NOMO-1 treated with DMSO at 0.1 percent for 48 hours (cell line): Measurements from ENCODE around the gene NSD1.
"Not testable (repeated sequence)": the region's sequence is repeated elsewhere in the genome, so short reads cannot be mapped to it uniquely, and the experiment has no call there.

Source experiments
- DNase-seq: peaks from one replicate; lab custom pipeline; 2025; ENCODE audit not compliant: unreplicated experiment; lab: John Stamatoyannopoulos, UW

Gene NSD1

DNA sequence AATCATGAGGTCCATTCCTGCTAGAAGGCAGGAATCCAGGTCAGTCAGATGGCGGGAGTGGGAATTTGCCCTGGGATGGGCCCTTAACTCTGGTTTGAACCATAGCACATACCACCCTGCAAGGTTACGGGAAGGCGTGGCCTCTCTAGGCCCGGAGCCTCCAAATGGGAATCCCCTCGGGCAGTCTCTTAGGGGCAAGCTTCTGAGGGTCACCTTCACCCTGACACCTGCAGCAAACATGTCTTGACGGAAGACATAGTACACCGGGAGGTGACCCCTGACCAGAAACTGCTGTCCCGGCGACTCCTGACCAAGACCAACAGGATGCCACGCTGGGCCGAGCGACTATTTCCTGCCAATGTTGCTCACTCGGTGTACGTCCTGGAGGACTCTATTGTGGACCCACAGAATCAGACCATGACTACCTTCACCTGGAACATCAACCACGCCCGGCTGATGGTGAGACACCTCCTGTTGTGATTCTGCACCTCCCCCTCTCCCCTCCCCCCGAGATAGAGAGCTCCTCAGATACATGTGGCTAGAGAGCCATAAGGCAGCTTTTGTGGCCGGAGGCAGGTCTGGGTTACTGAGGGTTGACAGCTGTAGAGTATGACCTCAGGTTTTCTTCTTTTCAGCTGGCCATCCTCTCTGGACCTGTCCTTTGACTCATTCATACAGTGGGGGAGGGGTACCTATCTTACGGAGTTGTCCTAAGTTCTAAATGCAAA is 171.0 kb downstream of the NSD1 start:
- no peak for DNase-seq

DNA sequence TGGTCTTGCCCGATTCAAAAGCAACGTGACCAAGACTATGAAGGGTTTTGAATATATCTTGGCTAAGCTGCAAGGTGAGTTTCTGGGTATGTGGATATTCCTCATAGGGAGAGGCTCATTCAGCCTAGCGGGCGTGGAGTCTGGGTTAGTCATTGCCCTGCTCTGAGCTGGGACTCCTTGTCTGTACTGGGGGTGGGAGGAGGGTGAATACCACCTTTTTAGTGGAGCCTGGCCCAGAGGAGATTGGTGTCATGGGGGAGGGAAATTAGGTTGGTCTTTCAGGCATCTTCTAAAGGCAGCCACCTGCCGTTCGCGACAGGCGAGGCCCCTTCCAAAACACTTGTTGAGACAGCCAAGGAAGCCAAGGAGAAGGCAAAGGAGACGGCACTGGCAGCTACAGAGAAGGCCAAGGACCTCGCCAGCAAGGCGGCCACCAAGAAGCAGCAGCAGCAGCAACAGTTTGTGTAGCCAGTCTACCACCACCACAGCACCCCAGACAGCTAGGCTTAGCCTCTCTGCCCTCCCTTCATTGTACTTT is 172.6 kb downstream of the NSD1 start:
- not testable (repeated sequence) for DNase-seq

DNA sequence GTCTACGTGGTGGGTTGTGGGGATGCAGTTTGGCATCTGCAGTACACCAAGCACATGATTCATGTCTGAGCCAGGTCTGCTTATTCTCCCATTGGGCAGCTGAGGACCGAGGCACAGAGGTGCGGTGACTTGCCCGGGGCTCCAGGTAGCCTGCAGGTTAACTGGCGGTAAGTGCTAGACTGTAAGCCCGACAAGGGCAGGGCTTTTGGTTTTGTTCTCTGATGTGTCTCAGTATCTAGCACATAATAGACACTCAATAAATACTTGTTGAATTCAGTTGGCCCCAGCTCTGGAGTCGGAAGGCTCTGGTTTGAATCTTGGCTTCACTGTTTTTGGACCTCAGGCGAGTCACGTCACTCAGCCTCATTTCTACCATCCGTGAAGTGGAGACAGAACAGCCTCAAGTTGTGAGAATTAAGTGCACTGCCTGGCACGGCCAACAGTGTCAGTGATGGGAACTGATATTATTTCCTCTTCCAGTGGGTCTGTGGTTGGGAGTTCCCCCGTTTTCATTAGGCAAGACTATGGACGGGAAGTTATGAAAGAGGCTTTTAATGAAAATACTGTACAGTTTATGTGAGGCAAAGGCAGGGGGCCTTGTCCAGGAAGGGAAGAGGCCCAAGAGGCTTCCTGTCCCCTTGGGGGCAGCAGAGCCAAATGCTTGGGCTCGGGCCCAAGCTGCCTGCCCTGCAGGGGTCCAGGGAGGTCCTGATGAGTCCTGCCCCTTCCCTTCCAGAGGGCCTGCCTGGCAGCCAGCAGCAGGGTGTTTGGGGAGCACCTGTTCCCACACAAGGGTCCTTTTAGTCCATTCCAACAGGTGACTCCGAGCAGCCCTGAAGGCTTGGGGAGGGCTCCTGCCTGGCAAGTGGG is 173.3 kb downstream of the NSD1 start:
- peak; percentile 99 for DNase-seq

DNA sequence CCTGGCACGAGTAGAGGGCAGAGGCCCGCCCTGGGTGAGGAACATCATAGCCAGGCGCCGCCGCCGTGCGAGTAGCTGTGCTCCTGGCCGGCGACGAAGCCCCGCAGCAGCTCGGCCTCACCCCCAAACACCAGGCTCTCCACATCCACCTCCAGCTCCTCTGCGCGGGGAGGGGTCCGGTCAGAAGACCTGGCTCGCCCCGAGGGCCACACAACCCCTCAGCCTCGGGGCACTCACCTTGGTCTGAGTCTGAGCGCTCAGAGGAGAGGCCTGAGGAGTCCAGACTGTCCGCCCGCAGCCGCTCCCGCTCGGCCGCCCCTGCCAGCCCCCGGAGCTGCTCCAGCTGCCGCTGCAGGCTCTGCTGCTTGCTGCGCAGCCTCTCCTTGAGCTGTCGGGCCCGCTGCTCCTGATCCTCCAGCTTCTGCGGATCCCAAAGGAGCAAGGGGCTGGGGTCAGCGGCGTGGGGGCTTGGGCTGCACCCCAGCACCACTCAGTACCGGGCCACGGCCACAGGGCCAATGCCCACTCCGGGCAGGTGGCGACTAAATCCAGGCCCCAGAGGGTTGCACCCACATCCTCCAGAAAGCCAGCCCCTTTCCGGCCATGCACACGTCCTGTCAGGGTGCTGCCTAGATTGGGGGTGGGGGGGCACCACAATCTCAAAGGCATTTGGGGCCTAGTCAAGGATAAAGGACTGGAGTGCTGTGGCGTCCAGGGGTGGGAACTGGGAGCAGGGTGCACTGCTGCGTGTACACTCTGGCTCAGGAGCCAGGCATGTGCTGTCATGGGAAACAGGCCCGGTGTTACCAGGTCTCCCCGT is 174.2 kb downstream of the NSD1 start:
- DNase-seq: peak; percentile 61

DNA sequence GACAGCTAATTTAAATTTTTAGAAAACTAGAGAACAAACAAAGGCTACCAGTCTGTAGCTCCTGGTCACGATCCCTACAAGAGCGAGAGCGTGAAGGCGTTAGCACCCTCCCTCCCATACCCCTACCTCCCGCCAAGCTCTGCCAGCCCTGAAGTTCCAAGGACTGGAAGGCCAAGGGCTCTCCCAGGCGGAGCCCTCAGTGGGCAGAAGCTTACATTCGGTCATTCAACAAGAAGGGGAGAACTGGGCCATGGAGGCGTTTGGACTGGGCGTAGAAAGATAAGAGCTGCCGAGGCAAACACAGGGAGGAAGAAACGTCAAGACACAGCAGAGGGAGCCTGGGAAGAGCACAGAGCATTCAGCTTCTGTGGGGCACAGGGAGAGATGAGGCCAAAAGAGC is 175.2 kb downstream of the NSD1 start:
- DNase-seq: no peak

DNA sequence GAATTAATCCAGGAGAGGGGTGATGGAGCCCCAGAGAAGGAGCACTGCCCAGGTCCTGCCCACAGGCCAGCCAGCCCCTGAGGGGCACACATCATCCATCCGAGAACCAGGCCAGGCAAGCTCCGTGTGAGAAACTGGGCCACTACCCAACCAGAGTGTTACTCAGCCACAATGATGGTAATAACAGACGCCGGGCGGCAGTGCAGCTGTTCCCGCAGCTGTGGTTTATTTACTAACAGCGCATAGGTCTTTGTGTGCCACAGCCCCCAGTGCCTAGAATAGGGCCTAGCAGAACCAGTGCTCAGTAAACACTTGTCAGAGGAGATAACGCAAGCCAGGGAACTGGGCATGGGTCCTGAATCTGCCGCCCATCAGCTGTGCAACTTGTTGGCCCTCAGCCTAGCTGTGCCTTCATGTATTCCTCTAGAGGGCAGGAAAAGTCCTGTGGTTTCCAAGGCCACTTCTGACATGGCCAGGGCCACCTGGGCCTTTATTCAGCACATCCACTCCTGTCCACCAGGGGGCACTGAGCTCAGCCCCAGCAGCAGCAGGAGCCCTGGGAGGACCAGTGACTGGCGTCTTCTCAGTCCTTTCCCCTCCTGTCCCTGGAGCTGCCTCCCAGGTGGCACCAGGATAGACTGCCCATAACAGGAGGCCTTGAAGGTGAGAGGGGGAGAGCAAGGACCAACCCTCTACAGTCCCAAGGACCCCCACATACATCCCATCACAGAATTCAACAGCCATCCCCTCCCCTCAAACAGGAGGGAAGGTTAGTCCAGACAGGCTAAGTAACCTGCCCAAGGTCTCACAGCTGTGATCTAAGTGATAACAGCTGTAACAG is 176.0 kb downstream of the NSD1 start:
- peak; percentile 37 for DNase-seq

DNA sequence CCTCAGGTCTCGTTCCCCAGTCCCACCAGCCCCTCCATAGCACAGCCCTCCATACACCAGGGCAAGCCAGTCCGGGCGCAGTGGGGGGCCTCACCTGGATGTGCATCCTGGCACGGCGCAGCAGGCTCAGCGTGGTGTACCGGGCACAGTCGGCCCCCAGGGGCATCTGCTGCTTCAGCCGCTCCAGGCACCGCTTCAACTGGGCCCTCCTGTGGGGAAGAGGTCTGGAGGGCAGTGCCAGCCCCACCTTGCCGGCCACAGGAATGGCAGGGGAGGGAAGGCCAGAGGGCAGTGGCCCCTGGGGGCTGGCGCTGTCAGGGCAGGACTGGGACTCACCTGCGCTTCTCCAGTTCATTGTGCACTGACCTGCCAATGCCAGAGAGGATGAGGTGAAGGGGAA is 176.8 kb downstream of the NSD1 start:
- no peak for DNase-seq

DNA sequence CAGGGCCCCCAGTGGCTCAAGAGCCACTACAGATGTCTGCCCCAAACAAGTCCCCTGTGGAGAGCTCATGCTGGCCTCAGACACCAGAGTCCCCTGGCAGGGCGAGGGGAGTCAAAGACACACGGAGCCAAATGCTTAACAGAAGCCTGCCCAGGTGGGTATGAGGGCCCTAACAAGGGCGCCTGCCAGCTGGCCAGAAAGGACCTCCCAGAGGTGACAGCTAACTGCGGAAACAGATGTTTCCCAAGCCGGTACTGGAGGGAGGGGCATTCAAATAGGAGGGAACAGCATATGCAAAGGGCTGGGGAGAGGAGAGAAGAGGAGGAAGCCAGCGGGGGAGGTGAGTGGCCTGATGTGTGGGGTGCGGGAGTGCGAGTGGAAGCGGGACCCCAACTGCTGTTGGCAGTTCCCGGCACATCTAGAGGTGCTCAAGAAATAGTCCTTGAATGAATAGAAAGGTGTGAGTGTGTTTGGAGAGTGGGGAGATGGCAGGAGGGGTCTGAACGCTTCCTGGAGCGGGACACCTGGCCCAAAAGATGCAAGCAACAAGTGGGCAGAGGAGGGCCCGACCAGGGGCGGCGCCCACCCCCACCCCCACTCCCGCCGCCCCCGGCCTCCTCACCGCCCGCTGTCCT is 177.3 kb downstream of the NSD1 start:
- peak; percentile 76 for DNase-seq

DNA sequence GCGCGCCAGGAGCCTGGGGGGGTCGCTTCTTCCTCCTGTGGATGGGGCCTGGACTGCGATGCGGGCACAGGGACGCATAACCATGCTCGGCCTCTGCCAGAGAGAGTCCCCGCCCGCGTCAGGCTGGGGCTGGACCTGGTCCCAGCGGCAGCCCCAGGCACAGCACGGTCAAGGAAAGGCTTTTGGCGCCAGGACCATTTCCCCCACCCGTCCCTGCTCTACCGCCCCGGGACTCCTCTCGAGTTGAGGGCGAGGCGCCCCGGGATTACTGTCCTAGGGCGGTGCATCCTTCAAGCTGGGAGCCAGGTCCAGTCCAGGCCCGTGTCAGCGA is 177.8 kb downstream of the NSD1 start:
- DNase-seq: no peak

DNA sequence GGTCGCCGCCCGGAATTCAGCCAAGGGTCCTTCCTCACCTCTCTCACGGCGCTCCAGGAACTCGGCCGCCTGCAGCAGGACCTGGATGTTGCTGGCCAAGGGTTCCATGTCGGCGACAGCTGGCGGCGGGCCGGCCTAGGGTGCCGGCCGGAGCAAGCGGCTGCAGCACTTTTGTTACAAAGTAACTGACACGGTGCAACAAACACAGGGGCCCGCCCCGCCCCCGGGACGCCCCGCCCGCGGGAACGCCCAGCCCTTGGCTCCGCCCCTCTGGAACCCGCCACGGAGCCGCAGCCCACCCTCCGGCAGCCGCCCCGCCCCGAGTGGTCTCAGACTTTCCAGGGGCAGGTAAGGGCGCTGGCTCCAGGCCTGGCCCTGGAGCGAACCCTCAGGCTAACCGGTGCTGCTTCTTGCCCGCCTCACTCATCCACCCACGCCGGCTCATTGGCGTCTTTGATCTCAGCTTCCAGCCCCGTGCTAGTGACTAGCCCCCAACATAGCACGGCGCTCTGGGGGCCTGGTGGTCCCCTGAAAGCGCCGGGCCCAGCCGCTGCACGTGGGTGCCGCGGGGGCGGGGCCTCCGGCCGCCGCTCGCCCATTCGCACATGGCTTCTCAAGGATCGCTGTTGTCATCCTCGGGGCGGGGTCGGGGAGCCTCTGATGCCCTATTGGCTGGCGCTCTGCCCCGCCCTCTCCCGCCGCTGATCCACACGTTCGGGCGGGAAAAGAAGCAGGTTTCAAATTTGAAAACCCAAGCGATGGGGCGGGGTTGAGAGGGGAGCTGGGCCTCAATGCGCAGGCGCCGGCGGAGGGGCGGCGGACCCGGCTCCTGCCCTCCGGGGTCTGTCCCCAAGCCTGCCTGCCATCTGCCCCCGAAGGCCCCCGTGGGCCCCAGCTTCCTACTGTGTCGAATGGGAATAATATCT is 178.4 kb downstream of the NSD1 start, which contains the start of gene MXD3:
TSS of gene MXD3 (minus strand) at position 176 of the 926 bp plus-strand sequence. CDS start at position 108, 68 bp downstream.
- DNase-seq: peak; percentile 97

DNA sequence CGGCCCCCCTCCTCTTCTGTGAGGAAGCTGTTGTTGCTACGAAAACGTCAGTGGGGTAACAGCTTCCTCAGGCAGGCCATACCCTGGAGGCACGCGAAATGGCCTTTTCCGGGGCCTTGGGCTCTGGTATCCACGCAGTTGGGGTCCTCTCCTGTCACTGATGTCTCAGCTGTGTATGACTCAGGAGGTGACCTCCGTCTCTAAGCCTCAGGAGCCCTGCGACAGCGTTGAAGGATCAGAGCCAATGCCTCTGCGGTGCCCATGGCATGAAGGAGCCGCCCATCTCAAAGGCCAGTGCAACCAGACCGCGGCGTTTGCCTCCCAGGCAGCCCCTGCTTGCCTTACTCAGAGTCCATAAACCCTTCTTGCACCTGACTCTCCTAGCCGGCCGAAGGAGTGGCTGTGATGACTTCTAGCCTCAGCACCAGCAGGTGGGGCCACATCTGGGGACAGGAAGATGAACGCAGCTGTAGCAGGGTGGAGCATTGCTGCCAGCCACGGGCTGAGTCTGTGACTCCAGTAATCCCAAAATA is 179.1 kb downstream of the NSD1 start:
- peak; percentile 74 for DNase-seq

DNA sequence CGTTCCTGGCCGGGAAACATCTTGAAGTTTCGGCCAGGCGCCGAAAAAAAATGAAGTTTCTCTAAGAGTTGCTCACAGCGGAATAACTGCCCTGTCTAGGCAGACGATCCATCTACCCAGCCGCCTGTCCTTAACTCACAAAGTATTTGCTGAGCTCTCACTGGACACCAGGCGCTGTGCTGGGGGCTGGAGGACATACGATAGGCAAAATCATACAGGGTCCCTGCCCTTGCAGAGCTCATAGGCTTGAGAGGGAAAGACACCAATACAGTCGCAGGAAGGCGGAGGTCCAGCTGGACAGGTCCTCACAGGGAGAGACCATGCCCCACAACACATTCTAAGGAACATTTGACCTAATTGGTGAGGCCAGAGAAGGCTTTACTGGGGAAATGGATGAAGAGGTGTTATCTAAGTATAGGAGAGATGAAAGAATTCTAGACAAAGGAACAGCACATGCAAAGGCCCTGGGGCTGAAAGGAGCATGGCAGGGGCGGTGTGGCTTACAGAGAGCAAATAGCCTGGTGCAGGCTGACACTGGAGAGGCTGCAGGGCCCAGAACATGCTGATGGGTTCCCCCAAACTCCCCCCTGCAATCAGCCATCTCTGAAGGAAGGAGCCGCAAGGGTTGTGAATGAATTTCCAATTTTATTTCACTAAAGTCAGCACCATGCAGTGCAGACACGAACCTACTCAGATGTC is 180.1 kb downstream of the NSD1 start:
- no peak for DNase-seq

DNA sequence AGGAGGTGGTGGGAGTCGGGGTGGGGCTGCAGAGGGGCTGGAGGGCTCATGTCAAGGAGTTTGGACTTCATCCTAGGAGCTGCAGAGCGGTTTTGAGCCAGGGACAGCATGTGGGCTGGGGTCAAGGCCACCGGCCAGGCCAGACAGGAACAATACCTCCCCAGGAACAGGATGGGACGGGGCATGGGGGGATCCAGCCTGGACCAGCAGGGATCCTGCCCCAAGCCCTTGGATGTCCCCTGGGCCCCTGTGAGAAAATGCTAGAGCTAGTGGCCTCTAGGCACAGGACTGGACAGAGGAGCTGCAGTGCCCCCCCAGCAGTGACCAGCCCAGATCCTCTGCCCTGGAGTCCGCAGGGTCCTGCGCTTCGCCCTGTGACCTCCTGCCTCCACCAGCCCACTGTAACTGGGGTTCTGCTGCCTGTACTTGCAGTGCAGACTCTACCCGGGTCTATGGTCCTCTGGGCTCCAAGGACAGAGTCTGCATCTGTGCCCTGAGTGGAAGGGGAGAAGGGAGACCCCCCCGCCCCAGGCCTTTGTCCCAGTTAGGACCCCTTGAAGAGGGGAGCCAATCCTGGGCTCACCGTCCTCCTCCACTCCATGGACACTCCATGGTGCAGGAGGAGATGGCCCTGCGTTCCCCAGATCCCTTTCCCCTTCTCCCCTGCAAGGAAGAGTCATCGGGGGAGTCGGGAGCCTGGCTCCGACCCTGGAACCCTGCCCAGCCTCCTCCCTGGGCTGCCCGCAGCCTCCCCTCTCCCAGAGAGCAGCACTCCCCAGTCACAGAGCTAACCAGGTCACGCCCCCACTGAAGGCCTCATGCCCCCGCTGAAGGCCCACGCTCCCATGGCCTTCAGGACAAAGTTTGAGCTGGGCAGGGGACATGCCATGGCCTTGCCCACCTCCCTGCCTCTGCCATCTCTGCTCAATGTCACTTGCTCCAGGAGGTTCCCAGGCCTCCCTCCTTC is 181.1 kb downstream of the NSD1 start:
- no peak for DNase-seq

DNA sequence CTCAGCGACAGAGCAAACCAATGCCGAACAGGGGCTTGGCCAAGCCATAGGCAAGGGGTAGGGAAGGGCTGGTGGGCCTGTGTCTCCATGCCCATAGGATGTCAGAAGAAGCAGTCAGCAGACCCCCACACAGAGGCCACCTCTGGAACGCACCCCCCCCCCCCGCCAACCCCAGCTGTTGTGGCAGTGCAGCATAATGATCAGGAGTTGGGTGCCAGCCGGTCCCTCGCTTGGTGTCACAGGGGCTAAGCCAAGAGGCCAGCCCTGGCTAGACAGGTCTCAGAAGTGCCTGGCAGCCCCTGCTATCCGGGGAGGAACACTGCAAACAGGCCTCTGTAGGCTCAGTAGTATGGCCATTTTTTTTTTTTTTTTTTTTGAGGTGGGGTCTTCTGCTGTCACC is 181.8 kb downstream of the NSD1 start:
- no peak for DNase-seq

DNA sequence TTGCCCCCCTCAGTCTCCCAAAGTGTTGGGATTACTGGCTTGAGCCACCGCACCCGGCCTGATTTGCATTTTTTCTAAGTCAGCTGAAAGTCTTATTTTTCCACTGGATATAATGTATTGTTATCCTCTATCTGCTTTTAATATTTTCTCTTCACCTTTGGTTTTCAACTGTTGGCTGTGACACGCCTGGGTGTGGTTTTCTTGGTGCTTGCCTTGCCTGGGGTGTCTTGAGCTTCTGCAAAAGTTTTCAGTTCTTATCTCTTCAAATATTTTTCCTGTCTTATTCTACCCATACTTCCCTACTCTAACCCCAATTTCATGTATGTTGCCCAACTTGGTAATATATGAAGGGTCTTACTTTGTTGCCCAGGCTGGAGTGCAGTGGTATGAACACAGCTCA is 182.4 kb downstream of the NSD1 start:
- DNase-seq: no peak

DNA sequence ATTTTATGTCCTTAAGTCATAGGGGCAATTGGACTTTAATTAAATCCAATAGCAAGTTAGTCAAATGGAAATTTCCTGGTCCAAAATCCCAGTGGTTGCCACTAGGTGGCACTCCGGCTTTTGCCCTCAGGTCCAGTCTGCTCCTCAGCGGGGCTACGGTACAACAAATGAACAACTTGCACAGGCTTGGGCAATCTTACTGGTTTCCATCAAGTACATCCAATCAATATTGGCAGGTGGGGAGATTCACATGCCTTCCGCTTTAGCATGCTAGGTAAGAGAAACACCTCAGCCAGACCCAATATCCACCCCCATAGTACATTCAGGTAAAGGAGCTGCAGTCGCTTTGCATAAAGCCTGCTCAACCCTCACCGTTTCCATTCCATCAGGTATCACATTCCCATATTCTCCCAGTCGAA is 184.4 kb downstream of the NSD1 start:
- DNase-seq: peak; percentile 67
